Limb (tissue), 2 donors: ENCODE results near the gene DPP10.
"Not testable (repeated sequence)": the region's sequence is repeated elsewhere in the genome, so short reads cannot be mapped to it uniquely, and the experiment has no call there.

Experiments
- DNase-seq, 2 donors: peaks; one replicate each; pipeline ENCODE4 v3.0.0-alpha.2; 2016; ENCODE audit errors: extremely low spot score in 2 of 2

Gene DPP10

DNA sequence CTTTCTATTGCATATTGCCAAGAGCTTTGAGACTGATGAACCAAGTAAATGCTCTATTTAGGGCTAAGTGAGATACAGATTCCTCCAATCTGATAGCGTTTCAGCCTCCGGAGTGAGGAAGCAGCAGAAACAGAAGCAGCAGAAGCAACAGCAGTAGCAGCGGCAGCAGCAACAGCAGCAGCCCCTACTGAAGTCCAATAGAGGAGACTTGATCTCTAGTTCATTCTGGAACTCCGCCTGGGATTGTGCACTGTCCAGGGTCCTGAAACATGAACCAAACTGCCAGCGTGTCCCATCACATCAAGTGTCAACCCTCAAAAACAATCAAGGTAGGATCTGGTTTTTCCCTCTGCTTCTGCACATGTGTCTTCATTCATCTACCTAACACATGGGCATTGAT is at the start of gene DPP10:
Gene DPP10, plus strand, starts transcription at position 132 of the 400 bp plus-strand sequence.
- peak; percentile 55 to 77 for DNase-seq

GRCh38 chr2:114400890-114401289 is 41.6 kb upstream of the DPP10 start:
- DNase-seq = no peak

DNA sequence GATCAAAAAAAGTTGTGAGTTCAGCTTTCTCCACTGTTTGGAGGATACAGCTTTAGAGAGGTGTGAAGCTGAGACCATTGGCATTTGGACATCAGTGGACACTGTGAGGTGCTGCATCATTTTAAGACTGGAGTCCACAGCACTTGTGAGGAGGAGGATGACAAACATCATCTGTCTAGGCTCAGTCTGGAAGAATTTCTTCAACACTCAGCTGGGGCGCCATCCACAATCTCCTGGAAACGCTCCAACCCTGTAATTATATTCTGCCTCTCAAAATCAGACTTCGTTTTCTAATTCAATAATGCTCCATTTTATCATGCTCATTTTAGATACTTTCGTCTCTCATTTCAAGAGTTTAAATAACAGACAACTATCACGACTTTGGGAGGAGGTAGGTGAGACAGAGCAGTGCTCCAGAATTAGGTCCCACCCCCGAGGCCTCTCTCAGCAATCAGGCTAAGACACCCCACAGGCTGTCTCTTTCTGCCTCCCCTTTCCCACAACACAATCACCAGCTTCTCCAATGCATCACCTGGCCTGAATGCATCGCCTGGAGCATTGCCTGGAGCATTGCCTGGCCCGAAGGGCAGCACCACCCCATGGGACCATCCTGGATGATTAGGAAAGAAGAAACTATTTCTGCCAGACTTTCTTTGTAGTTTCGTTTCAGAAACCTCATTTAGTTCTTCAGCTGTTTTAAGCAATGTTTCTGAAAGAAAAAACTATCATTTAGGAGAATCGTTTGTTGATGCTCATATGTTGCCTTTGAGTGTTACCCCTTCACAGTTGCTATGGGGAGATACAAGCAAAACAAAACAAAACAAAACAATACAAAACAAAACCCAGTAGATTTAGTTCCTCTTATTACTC is 37.0 kb upstream of the DPP10 start:
- no peak for DNase-seq

DNA sequence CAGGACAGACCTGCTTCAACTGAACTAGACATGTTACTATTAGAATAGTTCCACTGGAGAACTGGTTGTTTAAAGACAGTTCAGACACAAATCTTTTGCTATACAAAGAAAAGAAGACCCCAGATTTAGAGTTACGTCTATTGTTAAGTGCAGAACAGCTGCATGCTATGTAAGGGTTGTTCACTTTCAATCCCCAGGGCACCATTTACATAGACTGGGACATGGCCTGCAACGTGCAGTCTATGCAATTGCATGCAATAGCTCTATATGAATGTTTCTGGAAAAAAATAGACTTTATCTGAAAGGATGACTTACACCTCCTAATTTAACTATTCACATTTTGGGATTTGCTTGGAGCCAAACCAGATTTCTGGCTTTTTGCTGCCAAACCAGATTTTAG is 36.1 kb upstream of the DPP10 start:
- DNase-seq = no peak

DNA sequence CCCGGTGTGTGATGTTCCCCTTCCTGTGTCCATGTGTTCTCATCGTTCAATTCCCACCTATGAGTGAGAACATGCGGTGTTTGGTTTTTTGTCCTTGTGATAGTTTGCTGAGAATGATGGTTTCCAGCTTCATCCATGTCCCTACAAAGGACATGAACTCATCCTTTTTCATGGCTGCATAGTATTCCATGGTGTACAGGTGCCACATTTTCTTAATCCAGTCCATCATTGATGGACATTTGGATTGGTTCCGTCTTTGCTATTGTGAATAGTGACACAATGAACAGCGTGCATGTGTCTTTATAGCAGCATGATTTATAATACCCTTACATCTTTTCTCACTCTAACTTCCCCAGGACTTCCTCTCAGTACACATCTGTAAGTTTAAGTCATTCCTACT is 35.1 kb upstream of the DPP10 start:
- not testable (repeated sequence) for DNase-seq

DNA sequence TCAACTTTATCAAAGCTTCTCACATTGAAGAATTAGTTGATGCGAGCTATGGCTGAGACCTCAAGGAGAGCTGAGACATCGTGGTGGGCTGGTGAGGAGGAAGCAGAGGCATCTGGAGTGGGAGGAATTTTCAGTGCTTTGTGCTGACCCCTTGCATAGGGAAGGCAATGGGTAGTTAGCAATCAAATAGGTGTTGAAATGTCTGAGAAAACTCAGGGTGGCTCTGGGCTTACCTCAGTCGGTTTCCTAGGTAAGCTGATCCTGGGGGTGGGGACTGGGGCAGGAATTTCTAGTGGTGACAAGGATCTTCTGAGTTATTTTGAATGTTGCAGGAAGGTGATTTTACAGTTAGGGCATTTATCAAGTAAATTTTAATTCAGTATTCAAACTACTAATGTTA is 20.7 kb upstream of the DPP10 start:
- DNase-seq = no peak

- no peak for DNase-seq
Measured at GRCh38 chr2:114424699-114425098, 17.7 kb upstream of the DPP10 start.

- no peak for DNase-seq
Measured at GRCh38 chr2:114426756-114427155, 15.7 kb upstream of the DPP10 start.

DNA sequence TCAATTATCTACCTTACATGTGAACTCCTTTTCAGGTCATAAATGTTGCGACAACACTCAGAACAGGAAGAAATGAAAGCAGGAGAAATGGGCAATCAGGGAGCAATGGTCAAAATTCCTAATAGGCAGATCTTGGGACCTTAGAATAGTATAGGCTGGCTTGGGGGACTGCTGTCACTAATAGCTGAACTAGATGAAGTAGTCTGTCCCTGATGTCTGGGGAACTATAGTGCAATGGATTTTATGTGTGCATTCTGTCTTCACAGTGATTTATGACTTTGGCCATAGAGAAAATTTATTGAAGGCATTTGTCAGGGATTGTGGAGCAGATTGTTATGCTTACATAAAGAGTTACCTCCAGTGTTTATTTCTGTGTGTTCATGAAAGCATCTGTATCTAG is 6.1 kb upstream of the DPP10 start:
- DNase-seq = no peak

- no peak for DNase-seq
Measured at GRCh38 chr2:114446571-114446970, 4.1 kb downstream of the DPP10 start.

GRCh38 chr2:114450639-114451038 is 8.2 kb downstream of the DPP10 start:
- no peak for DNase-seq

DNA sequence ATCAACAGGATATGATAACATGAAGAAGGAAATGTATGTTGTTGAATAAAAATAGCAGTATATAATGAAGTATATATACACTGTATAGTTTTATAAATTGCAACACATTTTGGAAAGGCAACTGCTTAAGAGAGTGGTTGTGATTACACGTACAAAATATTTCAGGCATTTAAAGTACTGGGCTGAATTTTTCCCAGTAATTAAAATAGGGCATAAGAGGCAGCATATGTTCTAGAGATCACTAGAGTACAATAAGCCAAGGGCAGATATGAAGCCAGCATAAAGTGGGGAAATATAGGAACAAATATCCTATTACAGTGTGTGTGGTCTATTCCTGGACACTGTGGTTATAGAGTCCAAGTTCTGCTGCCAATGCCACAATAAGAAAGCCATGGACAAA is 14.1 kb downstream of the DPP10 start:
- DNase-seq = no peak

DNA sequence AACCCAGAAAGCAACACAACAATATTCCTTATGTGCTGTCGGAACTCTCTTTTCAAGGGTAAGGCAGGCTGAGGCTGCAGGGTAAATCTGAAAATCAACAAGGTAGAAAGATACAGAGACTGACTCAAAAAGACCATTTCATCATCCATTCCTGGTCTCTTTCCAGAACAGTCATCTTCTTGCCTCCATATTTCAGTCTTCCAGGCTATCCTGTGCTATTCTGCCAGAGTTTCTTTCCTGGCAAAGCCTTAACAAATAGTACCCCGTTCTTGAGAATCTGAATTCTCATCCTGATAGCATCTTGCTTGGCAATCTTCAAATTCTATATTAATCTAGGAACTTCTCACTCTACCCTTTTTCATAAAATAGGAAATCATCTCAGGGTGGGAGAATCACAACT is 15.5 kb downstream of the DPP10 start:
- DNase-seq = no peak

DNA sequence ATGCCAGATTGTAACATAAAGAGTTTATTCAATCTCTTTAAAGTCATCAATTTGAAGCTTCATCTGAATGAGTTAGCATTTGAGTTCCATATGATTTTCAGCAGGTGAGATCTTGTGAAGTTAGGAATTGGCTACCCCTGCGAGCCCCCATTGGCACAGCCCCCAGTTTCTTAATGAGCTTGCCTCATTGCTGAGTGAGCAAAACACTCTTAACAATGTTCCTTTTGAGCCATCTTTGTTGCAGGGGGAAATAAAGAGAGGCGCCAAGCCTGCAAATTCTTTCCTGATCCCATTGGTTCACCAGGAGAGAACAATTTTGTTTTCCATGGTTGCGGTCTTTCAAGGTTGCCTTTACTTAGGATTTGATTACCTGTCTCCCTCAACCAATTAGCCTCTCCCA is 18.7 kb downstream of the DPP10 start:
- DNase-seq = no peak

DNA sequence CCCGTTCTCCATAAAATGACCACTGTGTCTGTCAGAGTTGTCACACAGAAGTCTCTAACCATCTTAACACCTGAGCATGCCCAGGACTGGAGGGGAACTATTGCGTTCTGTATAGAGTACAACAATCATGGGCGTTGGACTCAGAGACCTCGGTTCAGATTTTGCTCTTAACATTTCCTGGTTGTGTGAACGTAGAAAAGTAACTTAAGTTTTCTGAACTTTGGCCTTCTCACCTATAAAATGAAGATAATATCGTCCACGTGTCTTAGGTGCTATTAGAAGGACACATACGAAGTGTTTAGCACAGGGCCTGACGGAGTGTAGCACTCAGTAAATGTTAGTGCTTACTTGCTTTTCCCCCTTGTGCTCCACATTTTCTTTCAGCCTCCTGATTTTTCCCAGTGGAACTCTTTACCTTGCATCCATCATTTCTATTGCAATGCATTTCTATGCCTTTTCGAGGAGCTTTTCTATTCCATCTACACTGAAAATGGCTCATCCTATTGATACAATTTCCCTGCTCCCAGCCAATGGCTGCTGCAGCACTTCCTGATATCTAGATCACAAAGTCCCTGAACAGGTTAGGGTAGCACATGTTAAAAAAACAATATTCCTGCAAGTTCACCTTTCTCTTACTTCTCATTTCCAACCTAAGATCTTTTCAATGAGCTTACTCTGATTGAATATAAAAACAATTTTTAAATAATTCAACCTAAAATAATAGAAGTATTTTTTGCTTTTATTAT is 22.7 kb downstream of the DPP10 start:
- no peak for DNase-seq

- DNase-seq = no peak
Measured at GRCh38 chr2:114468343-114468742, 25.9 kb downstream of the DPP10 start.

GRCh38 chr2:114472246-114472645 is 29.8 kb downstream of the DPP10 start:
- no peak for DNase-seq

DNA sequence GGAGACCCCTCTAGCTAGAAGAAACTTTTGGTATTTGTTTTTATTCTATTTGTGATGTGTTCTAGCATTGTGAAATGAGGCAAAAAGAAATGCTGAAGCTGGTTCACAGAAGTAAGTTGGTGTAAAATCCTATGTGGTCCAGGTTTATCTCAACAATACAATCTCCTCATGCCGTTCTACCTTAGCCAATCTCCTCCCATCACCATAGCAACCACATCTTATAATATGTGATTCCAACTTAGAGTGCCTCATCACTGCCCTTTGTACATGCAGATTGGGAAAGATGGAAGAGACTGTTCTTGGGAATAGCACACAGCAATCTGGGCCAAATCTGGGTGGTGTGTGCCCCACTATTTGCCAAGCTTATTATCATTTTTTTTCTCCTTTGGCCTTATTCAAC is 30.3 kb downstream of the DPP10 start:
- DNase-seq = no peak

- DNase-seq = peak in 1 of 2 donors; percentile 42
Measured at GRCh38 chr2:114488841-114489530, 46.5 kb downstream of the DPP10 start.

DNA sequence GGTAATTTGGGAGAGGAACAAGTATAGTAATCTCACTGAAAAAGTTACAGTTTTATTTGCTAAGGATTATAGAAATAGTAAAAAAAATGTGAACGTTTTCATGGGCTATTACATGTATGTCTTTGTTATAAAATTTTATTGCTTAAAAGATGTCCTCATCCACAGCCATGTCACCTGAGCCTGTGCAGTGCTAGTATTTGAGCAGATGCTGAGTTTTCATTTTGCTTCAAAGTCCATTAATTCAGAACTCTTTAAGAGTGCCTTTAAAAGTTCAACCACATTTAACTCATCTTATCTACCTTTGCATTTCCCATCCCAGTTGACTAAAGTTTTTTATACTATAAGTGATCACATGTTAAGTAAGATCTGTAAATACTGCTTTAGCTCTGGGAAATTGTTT is 52.6 kb downstream of the DPP10 start:
- no peak for DNase-seq

- DNase-seq = no peak
Measured at GRCh38 chr2:114496959-114497358, 54.5 kb downstream of the DPP10 start.

DNA sequence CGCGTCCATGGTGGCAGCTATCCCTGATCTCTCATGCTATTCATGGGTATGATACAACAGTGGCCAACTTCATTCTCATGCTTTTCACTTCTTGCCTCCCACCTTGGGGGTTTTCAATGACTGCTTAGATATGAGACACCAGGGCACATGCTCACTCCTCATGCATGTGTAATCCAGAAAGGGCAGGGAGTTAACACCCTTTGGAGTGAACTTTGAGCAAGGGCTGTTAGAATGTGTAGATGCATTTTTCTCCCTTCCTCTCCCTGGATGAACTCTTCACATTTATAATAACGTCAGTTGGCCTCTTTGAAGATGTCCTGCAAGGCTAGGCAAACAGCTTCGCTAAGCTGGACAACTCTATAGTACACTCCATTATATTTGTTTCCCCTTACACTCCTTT is 56.7 kb downstream of the DPP10 start:
- DNase-seq = no peak
